ENCODE data around the gene DDX42. TPM values are rescaled to one million over a fixed set of nuclear protein-coding genes. Genes with fewer than 3 reads are reported as not detected.

DDX42 gene
- total and polyA plus RNA-seq, 7 donors = 46.3 to 91.0 (median 56.0) TPM

DNA sequence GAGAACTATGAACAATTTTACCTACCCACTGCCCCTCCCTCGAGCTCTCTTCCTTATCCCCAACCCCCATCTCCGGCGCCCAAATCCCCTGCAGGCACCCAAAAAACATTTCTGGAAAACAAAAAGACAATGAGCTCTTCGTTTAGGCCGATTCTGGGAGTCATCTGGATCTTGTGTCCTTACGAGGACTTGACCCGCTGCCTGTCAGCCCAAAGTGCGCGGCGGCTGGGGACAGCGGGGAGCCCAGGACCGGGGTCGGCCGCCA is 32.9 kb upstream of the DDX42 start:
- intact Hi-C loops (cut with DNase I) = loop anchor here in 1 of 2 donors (5.0 kb wide), 1 partner anchor 119 kb away; the partner anchor contains the start of gene MAP3K3
- Histone ChIP-seq H3K27me3 (ENCODE audit: insufficient read depth in 3 of 3, low read length in 2 of 3) (no peaks in the 10 kb centered on the region), H3K4me1 (peaks cover 7% of the 10 kb centered on the region), H3K9me3 (no peaks in the 10 kb centered on the region), H3K4me3 (peak overlapping the region; percentile 99), H3K27ac (peak overlapping the region; percentile 88), H3K36me3 (ENCODE audit: insufficient read depth in 1 of 2, low read depth in 1 of 2) (peaks cover 0 to 22% of the 10 kb centered on the region in 2 donors)
- TF ChIP-seq, protein P1, sequence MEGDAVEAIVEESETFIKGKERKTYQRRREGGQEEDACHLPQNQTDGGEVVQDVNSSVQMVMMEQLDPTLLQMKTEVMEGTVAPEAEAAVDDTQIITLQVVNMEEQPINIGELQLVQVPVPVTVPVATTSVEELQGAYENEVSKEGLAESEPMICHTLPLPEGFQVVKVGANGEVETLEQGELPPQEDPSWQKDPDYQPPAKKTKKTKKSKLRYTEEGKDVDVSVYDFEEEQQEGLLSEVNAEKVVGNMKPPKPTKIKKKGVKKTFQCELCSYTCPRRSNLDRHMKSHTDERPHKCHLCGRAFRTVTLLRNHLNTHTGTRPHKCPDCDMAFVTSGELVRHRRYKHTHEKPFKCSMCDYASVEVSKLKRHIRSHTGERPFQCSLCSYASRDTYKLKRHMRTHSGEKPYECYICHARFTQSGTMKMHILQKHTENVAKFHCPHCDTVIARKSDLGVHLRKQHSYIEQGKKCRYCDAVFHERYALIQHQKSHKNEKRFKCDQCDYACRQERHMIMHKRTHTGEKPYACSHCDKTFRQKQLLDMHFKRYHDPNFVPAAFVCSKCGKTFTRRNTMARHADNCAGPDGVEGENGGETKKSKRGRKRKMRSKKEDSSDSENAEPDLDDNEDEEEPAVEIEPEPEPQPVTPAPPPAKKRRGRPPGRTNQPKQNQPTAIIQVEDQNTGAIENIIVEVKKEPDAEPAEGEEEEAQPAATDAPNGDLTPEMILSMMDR (IDR thresholded peaks at IDR 0.05) = no peak
- 0% methylated on average over 14 of the region's 14 CpGs for WGBS, 3 donors
- peak in 2 of 4 donors; percentile 54 to 59 for ATAC-seq
- no peak for DNase-seq

DNA sequence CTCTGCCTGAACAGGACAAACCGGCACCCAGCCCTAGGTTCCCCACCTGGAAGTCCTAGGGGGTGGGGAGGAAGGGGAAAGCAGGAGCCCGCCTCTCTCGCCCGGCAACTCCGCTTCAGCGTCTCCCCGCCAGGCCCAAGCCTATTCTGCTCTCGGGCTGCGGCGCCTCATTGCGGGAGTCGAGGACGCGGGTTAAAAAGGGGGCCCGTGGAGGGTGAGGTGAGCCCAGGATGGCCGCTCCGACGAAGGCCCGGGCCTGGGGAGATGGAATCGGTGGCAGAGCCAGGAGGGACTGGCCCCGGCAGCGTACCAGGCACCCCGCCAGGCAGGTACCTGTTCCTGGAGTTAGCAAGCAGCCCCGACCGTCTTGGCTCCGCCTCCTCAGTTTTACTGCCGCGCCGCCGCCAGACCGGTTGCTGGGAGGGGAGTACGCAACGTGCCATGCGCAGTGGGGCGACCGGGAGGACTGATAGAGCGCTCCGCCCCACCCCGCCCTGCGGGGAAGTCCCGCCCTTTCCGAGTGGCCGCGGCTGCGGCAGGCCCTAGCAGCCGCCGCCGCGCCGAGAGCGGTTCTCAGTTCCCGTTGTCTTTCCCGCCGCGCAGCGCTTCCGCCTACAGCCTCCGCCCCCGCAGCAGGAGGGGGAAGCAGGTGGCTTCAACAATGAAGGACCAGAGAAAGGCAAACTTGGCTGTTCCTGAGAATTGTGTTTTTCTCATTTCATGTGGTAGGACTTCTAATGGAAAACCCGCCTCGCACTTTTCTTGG is 32.4 kb upstream of the DDX42 start, which contains the start of gene STRADA:
Gene STRADA, minus strand, starts transcription at position 392 of the 766 bp plus-strand sequence. CDS start 13,430 bp downstream, outside the sequence.
- no peaks in the 10 kb centered on the region for H3K27me3 ChIP-seq (ENCODE audit: insufficient read depth in 3 of 3, low read length in 2 of 3)
- H3K36me3 ChIP-seq (ENCODE audit: insufficient read depth in 1 of 2, low read depth in 1 of 2) = peaks cover 0 to 27% of the 10 kb centered on the region in 2 donors
- peak within 1 kb of the TSS; percentile 88 for H3K27ac ChIP-seq
- intact Hi-C loops (cut with DNase I) = loop anchor here in 1 of 2 donors (5.0 kb wide), 1 partner anchor 119 kb away; the partner anchor contains the start of gene MAP3K3
- DNase-seq = peak; percentile 99
- ATAC-seq = peak; percentile 97 to 98 (median 98)
- TF ChIP-seq, protein P1 (IDR thresholded peaks at IDR 0.05) = no peak
- no peaks in the 10 kb centered on the region for H3K9me3 ChIP-seq
- peaks cover 7% of the 10 kb centered on the region for H3K4me1 ChIP-seq
- peak within 1 kb of the TSS; percentile 99 for H3K4me3 ChIP-seq
- WGBS, 3 donors = 0% methylated on average over 55 to 61 of the region's 61 CpGs

DNA sequence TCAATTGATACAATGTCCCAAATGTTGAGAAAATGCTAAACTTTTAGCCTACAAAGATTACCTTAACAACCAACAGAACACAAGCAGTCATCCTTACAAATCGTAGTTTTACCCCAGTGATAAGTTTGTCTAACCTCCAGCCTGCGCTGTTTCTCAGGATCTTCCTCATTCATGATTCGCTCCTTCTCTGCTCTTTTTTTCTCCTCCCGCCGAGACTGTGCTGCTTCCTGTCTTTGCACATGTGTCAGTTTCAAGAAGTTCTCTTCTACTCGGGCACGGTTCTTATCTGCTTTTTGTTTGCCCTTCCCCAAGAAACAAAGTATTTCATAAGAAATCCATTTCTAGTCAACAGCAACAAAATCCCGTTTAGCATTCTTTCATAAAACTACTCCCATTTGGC is 22.2 kb upstream of the DDX42 start:
- no peaks in the 10 kb centered on the region for H3K9me3 ChIP-seq
- no peaks in the 10 kb centered on the region for H3K27me3 ChIP-seq (ENCODE audit: insufficient read depth in 3 of 3, low read length in 2 of 3)
- intact Hi-C loops (cut with DNase I) = loop anchor here in 1 of 2 donors (10.0 kb wide), 1 partner anchor 63 kb away; no protein-coding TSS in a partner anchor
- no peak overlapping the region for H3K4me3 ChIP-seq
- H3K36me3 ChIP-seq (ENCODE audit: insufficient read depth in 1 of 2, low read depth in 1 of 2) = peaks cover 13 to 100% of the 10 kb centered on the region in 2 donors
- 81 to 89% (median 84%) methylated on average over 8 of the region's 8 CpGs for WGBS, 3 donors
- TF ChIP-seq, protein P1 (IDR thresholded peaks at IDR 0.05) = no peak
- ATAC-seq (no peak), DNase-seq (no peak)
- no peaks in the 10 kb centered on the region for H3K4me1 ChIP-seq
- no peak overlapping the region for H3K27ac ChIP-seq

GRCh38 chr17:63752707-63753106 is 21.3 kb upstream of the DDX42 start:
- H3K27ac ChIP-seq = no peak overlapping the region
- peaks cover 16 to 100% of the 10 kb centered on the region in 2 donors for H3K36me3 ChIP-seq (ENCODE audit: insufficient read depth in 1 of 2, low read depth in 1 of 2)

More at GRCh38 chr17:63752707-63753106, 21.3 kb upstream of the DDX42 start:
- H3K4me1 ChIP-seq = no peaks in the 10 kb centered on the region
- ATAC-seq (no peak), DNase-seq (no peak)
- no peaks in the 10 kb centered on the region for H3K9me3 ChIP-seq
- TF ChIP-seq, protein P1 (IDR thresholded peaks at IDR 0.05) = no peak
- H3K4me3 ChIP-seq = no peak overlapping the region
- intact Hi-C loops (cut with DNase I) = loop anchor here in 1 of 2 donors (10.0 kb wide), 1 partner anchor 62 kb away; no protein-coding TSS in a partner anchor
- no peaks in the 10 kb centered on the region for H3K27me3 ChIP-seq (ENCODE audit: insufficient read depth in 3 of 3, low read length in 2 of 3)
- WGBS, 3 donors = 89 to 97% (median 89%) methylated on average over 1 of the region's 1 CpG

Data from psoas muscle (tissue), 8 donors.